GM12878 (cell line): Measurements from ENCODE around the gene TBX10. TPM values are rescaled to one million over a fixed set of nuclear protein-coding genes. Genes with fewer than 3 reads are reported as not detected.

Source experiments
- ATAC-seq: fragments of 200-7000 bp; cut with Tn5 transposase; 3 replicates; pipeline ENCODE4 v1.9.1; 2020; ENCODE audit warnings: mild to moderate bottlenecking, moderate library complexity
- BruUV-seq: library from RNA; stranded (reverse); fragments of 400-500 nt; replicated peaks from 2 replicates; lab custom pipeline; 2021; lab: Mats Ljungman, UMichigan
- CTCF ChIA-PET: fragments of 300-600 bp; sonication (Branson Sonifier 250); formaldehyde crosslinking; extraction: SDS; loops from one replicate; lab custom pipeline; 2021; ENCODE audit warnings: inconsistent platforms; lab: Yijun Ruan, JAX
- POLR2A ChIA-PET: fragments of 350-600 bp; formaldehyde crosslinking; extraction: SDS; loops from one replicate; lab custom pipeline; 2021; ENCODE audit warnings: inconsistent platforms; lab: Charles Lee
- RAD21 ChIA-PET: fragments of 300-600 bp; sonication (Branson Sonifier 250); formaldehyde crosslinking; loops from one replicate; lab custom pipeline; 2023; ENCODE audit warnings: antibody characterized with exemption; ENCODE audit not compliant: unreplicated experiment; lab: Charles Lee
- SMC1A ChIA-PET: fragments of 300-600 bp; sonication (Branson Sonifier 250); formaldehyde crosslinking; loops from one replicate; lab custom pipeline; 2023; ENCODE audit not compliant: unreplicated experiment, uncharacterized antibody; lab: Charles Lee
- DNase-seq: peaks from one replicate; pipeline ENCODE4 v3.0.0-alpha.2; 2011; ENCODE audit warnings: low read depth, low spot score
- FAIRE-seq: peaks from 3 replicates; lab custom pipeline; 2011; peaks lifted over from hg19 to GRCh38; lab: Jason Lieb, UNC
- H2AFZ ChIP-seq: 2 replicates; pipeline ENCODE4 v1.6.0; 2011; ENCODE audit warnings: low read depth, low read length, control low read depth; ENCODE audit not compliant: control insufficient read depth
- H3K27ac ChIP-seq: 2 replicates; pipeline ENCODE4 v1.5.1; 2011; ENCODE audit warnings: control low read depth; ENCODE audit not compliant: control insufficient read depth, insufficient read depth
- H3K27me3 ChIP-seq, 2 experiments: replicated peaks in 1 of 2; 2 replicates each; pipeline versions ENCODE4 v1.6.0 to v1.6.1; 2011; ENCODE audit warnings: low read length in 1 of 2; ENCODE audit not compliant: control insufficient read depth in 2 of 2, insufficient read depth in 2 of 2
- H3K36me3 ChIP-seq, 2 experiments: 2 replicates each; pipeline ENCODE4 v1.5.1; 2011; ENCODE audit warnings: low read length in 1 of 2; ENCODE audit not compliant: control insufficient read depth in 2 of 2, insufficient read depth in 2 of 2
- H3K4me1 ChIP-seq: 2 replicates; pipeline ENCODE4 v1.6.1; 2011; ENCODE audit warnings: mild to moderate bottlenecking, low read length, moderate library complexity, mixed read lengths; ENCODE audit not compliant: control insufficient read depth, insufficient read depth
- H3K4me2 ChIP-seq: 2 replicates; pipeline ENCODE4 v1.6.0; 2011; ENCODE audit warnings: control low read depth; ENCODE audit not compliant: control insufficient read depth, insufficient read depth
- H3K4me3 ChIP-seq: fragments of 200-600 bp; sonication (generic); 2 replicates; pipeline ENCODE4 v1.5.1; 2016
- H3K79me2 ChIP-seq: 2 replicates; pipeline ENCODE4 v1.6.0; 2011; ENCODE audit warnings: low read length; ENCODE audit not compliant: control insufficient read depth, insufficient read depth
- H3K9ac ChIP-seq: 2 replicates; pipeline ENCODE4 v1.8.0; 2011; ENCODE audit warnings: low read length, control low read depth, mixed read lengths; ENCODE audit not compliant: control insufficient read depth, insufficient read depth
- H3K9me3 ChIP-seq: replicated peaks from 3 replicates; pipeline ENCODE4 v1.5.1; 2011; ENCODE audit warnings: mild to moderate bottlenecking, low read length; ENCODE audit not compliant: control insufficient read depth, insufficient read depth
- H4K20me1 ChIP-seq: 2 replicates; pipeline ENCODE4 v1.6.0; 2011; ENCODE audit not compliant: control insufficient read depth, insufficient read depth
- FOXM1 ChIP-seq: IDR thresholded peaks from 2 replicates; pipeline ENCODE4 v1.6.1; 2012; ENCODE audit warnings: low read depth, mild to moderate bottlenecking, inconsistent platforms, low read length, moderate library complexity
- GABPA ChIP-seq: IDR thresholded peaks from 2 replicates; pipeline ENCODE4 v1.6.1; 2014; ENCODE audit warnings: antibody characterized with exemption, low read depth, mild to moderate bottlenecking, inconsistent platforms
- IKZF1 ChIP-seq: fragments of 450-650 bp; conservative IDR thresholded peaks from 2 replicates; pipeline ENCODE4 v1.6.1; 2017; ENCODE audit warnings: antibody characterized with exemption, mild to moderate bottlenecking
- SKIL ChIP-seq: fragments of 450-650 bp; IDR thresholded peaks from 2 replicates; pipeline ENCODE4 v1.6.1; 2017; ENCODE audit warnings: mild to moderate bottlenecking, low read depth, inconsistent platforms; ENCODE audit not compliant: poor library complexity, severe bottlenecking
- TCF12 ChIP-seq: IDR thresholded peaks from 2 replicates; pipeline ENCODE4 v1.6.1; 2011; ENCODE audit warnings: low read depth, mild to moderate bottlenecking, low read length
- USF2 ChIP-seq: IDR thresholded peaks from 2 replicates; pipeline ENCODE4 v1.6.1; 2011; ENCODE audit warnings: low read depth, low read length, improper control_type of control experiment, borderline replicate concordance
- WGBS: methylation state at CpG from one replicate; pipeline ENCODE4 v1.1.6; 2016; ENCODE audit warnings: low lambda C conversion rate; ENCODE audit not compliant: insufficient replicate concordance, insufficient coverage; ENCODE audit errors: missing lambda C conversion rate; 5-methylcytosine and 5-hydroxymethylcytosine counted together
- in situ Hi-C: fragments of 300-500 bp; cut with MboI; formaldehyde crosslinking; loops from 9 replicates; pipeline ENCODE4 v1.14.3; 2018; ENCODE audit warnings: mixed read lengths
- intact Hi-C: fragments of 100-400 bp; cut with micrococcal nuclease; formaldehyde crosslinking; loops from one replicate; pipeline ENCODE4 v1.14.2; 2022; ENCODE audit not compliant: unreplicated experiment
- polyA plus RNA-seq, 11 experiments: library from polyadenylated mRNA; depleted of rRNA in 4 of 11; unstranded in 6 of 11; stranded (reverse) in 5 of 11; fragments of >200 nt; fragmentation: Nextera tagmentation in 4 of 11; fragmentation: Illumina TruSeq in 1 of 11; extraction: Ambion mirVana in 4 of 11; extraction: Trizol in 1 of 11; gene quantifications; 1 replicate in 1 of 11; 2 replicates in 10 of 11; pipeline versions ENCODE4 v1.2.1 to v1.2.3, GENCODE V29; 2011 to 2016; ENCODE audit warnings: inconsistent platforms in 2 of 11, missing spikeins in 2 of 11, low read depth in 1 of 11
- total RNA-seq, 4 experiments: library from RNA; depleted of rRNA in 3 of 4; stranded (reverse); fragments of >200 nt in 3 of 4; fragmentation: Illumina TruSeq in 1 of 4; extraction: Trizol in 1 of 4; gene quantifications; 2 replicates each; pipeline versions ENCODE4 v1.2.1 to v1.2.3, GENCODE V29; 2013 to 2021

The TBX10 gene
- total and polyA plus RNA-seq, 10 of the 15 experiments (the other 5 are each of a cell fraction or from before 2014, with no cell fraction given): 0.10 to 0.44 (median 0.20) TPM; not detected in 4

GRCh38 chr11:67644472-67645418, 5.2 kb upstream of the TBX10 start:
- H3K4me1 ChIP-seq: peaks cover 52% of the 10 kb centered on the region
- ChIA-PET POLR2A (interaction anchor here (0.8 to 1.0 kb wide), 3 partner anchors 14 to 62 kb away, joined by 3 to 4 read pairs (median 3); partner anchors contain the start of gene NUDT8), SMC1A (interaction anchor here (1.5 to 6.2 kb wide), 4 partner anchors 9 to 53 kb away, joined by 3 to 69 read pairs (median 5); no protein-coding TSS in a partner anchor)
- H3K9me3 ChIP-seq: peaks cover 3% of the 10 kb centered on the region; the same call in 2 of the 3 replicates
- intact Hi-C loops (no loop called here), in situ Hi-C loops (no loop called here)
- no peaks in the 10 kb centered on the region for H4K20me1 ChIP-seq
- ATAC-seq (peak; percentile 30), DNase-seq (no peak)
- no peaks in the 10 kb centered on the region for H3K27me3 ChIP-seq
- H3K79me2 ChIP-seq: no peaks in the 10 kb centered on the region
- no peaks in the 10 kb centered on the region for H3K36me3 ChIP-seq
- BruUV-seq: no TSS peak
- peak; percentile 19; the same call in 1 of the 2 replicates for TF ChIP-seq TCF12
- no peak for TF ChIP-seq SKIL
- no peak for TF ChIP-seq GABPA
- TF ChIP-seq IKZF1: no peak
- no peak for TF ChIP-seq FOXM1
- TF ChIP-seq USF2: no peak
- TF ChIP-seq, all 136 proteins: peak for 1
- no peak overlapping the region for H3K9ac ChIP-seq
- ChIA-PET CTCF (interaction anchor here (1.1 to 8.4 kb wide), 8 partner anchors 12 to 299 kb away, joined by 3 to 132 read pairs (median 8); partner anchors contain the start of gene NUDT8), RAD21 (interaction anchor here (1.3 to 5.6 kb wide), 4 partner anchors 15 to 68 kb away, joined by 4 to 49 read pairs (median 12); partner anchors contain the start of genes GSTP1 and NUDT8)
- H3K27ac ChIP-seq: no peak overlapping the region
- no peak overlapping the region for H3K4me3 ChIP-seq
- peak overlapping the region; percentile 38 for H3K4me2 ChIP-seq
- FAIRE-seq: no peak
- peak overlapping the region; percentile 41 for H2AFZ ChIP-seq
- WGBS: 25% methylated on average over 22 of the region's 22 CpGs
